Measurements from ENCODE around the gene FIP1L1.

DNA sequence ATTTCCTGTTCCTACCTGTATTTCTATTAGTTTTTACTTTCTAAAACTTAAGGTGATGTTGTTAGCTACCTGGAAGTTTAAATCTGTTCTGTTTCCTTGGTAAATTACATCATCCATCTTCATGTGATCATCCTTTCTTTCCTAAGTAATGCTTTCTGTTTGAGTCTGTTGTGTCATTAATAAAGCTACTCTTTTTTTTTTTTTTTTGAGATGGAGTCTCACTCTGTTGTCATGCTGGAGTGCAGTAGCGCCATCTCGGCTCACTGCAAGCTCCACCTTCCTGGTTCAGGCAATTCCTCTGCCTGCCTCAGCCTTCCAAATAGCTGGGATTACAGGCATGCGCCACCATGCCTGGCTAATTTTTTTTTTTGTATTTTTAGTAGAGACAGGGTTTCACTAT lies 73.3 kb downstream of the FIP1L1 start:
- TF ChIP-seq CTCF (conservative IDR thresholded peaks at IDR 0.05 in 1 of 2, IDR thresholded peaks at IDR 0.05 in 1 of 2; ENCODE audit: extremely low read depth in 1 of 2, insufficient read depth in 1 of 2, low read depth in 1 of 2, low read length in 2 of 2) (no peak), EZH2 (IDR thresholded peaks at IDR 0.05; ENCODE audit: borderline replicate concordance, low read length) (no peak)

Data from mammary epithelial cell (primary cell).